SKM-1 (cell line): ENCODE measurements around the gene MYBL2.

Experiments used
- DNase-seq: peaks from one replicate; lab custom pipeline; 2025; ENCODE audit not compliant: unreplicated experiment; lab: John Stamatoyannopoulos, UW

Gene MYBL2

DNA sequence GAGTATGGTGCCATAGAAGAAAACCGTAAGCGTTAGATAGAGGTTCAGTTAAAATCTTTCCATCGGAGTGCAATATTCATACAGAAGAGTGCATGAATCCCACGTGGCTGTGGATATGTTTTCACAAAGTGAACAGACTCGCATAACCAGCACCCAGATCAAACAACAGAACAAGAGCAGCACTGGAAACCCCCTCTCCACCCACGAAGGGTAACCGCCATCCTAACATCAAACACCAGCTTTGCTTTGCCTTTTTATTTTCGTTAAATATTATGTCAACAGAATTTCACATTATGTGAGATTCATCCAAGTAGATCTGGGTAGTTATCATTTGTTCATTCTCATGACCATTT is 55.2 kb downstream of the MYBL2 start:
- DNase-seq, result no peak

DNA sequence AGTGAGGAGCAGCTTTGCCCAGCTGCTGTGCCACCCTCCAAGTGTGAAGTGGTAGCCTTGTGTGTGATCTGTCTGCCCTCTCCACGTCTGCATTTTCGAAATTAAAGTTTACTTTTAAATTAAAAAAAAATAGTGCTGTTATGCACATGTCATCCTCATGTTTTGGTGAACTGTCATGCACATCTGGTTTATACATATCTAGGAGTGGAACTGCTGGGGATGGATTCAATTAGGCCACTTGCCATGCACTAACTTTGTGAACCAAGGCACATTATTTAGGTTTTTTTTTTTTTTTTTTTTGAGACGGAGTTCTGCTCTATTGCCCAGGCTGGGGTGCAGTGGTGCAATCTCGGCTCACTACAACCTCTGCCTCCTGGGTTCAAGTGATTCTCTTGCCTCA is 56.3 kb downstream of the MYBL2 start:
- no peak for DNase-seq

DNA sequence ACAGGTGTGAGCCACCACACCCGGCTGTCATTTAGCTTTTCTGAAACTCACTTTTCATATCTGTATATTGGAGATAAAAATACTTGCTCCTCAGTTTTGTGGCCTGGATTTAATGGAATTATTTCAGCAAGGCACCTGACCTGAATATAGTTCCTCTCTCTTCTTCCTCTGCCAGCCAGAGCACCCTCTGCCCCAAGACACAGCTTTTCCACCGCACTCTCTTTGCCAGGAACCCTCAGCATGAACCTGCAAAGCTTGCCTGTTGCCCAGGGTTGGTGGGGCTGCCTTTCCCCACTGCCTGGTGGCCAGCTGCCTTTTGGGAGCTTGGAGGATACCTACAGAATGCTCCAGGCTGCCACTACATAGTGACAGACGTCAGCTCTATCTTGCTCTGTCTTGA is 56.8 kb downstream of the MYBL2 start:
- no peak for DNase-seq

GRCh38 chr20:43724383-43724782 is 57.5 kb downstream of the MYBL2 start:
- DNase-seq, result peak; percentile 24

- DNase-seq, result no peak
Observed at GRCh38 chr20:43725666-43726065, 58.8 kb downstream of the MYBL2 start.

- DNase-seq, result no peak
Observed at GRCh38 chr20:43726333-43726732, 59.4 kb downstream of the MYBL2 start.

DNA sequence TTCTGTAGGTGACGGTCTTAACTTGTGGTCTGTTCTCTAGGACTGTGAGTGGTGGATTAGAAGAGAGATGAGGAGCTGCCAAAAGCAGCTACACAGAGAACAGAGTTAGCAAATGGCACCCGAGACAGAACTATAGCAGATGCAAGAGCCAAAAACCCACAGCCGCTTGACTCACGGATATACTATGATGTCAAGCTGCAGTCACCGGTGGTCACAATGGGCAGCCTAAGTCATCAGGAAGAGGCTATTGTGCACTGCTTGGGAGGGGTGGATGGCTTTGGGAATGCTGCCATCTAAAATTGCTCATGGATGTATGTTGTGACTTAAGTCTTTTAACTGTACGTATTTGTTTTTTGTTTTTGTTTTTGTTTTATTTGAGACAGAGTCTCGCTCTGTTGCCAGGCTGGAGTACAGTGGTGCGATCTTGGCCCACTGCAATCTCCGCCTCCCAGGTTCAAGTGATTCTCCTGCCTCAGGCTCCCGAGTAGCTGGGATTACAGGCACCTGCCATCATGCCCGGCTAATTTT is 60.0 kb downstream of the MYBL2 start, which contains the start of gene GTSF1L:
Gene GTSF1L, minus strand, starts transcription at position 192 of the 528 bp plus-strand sequence. CDS start 308 bp downstream, outside the sequence.
- no peak for DNase-seq

- DNase-seq, result no peak
Observed at GRCh38 chr20:43727980-43728590, 61.2 kb downstream of the MYBL2 start.

DNA sequence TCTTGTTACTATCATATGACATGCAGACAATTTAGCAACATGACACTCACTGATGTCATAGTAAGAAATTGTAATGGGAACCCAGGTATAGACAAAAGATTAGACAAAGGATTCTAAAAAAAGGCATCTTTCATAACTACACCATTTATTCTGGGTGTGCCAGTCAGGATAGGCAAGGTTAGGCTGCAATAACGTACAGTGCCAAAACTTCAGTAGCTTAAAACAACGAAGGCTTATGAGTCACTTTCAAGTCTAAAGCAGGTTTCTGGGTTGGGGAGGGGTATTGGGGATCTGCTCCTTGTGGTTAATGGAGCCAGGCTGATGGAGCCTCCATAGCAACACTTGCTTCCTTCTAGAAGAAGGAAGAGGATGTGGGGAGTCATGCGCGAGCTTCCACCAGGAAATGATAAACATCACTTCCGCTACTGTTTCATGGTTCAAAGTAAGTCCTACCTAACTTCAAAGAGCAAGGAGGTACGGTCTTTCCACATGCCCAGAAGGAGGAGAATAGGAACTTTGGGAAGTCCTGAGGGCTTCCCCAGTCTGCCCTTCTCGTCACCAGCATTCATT is 61.9 kb downstream of the MYBL2 start:
- no peak for DNase-seq

DNA sequence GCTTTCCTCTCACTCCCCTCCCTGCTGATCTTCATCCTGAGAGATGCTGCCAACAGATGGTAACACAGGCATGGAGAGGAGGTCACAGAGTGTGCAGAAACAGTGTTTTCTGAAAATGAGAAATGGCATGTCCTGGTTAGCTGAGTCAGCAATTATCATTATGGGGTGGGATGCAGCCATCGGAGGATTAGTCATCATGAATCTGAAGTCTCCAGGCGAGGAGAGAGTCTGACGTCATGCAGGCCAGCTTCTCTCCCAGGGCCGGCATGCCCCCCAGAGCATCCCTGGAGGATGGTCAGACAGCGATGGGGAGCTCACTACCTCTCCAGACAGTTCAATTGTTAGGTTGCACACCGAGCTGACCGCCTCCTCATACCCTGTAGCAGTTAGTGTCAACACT is 64.6 kb downstream of the MYBL2 start:
- no peak for DNase-seq

DNA sequence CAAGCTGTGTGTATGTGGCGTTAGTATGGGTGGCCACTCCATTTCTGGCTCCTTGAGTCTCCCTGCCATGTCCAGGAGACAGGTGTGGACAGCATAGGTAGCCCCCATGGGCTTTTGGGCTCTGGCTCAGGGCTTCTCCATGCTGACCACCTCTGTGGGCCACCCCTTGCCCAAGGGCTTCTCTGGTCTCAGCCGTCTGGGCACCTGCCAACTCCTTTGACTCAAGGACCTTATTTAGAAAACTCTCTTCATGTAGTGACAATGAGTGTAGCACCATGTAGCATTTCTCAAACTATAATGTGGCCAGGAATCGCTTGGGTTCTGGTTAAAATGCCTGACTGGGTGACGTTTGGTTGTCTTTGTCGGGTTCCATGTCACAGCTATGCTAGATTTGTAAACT is 65.0 kb downstream of the MYBL2 start:
- DNase-seq, result no peak

GRCh38 chr20:43736588-43737158 is 69.8 kb downstream of the MYBL2 start:
- no peak for DNase-seq

DNA sequence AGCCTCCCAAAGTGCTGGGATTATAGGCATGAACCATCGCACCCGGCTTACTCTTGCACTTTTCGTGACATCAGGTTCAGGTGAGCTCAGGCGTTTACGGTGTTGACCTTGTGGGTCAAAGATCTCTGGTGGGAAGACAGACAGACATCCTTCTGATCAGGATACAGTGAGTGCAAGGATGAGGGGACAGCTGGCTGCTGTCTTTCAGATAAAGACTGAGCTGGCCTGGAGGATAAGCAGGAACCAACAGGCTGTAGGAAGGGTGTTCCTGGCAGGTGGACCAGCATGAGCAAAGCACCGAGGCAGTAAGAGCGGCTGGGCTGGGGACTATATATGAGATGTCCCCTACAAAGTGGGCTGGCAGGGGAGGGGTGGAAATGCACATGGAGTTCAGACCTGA is 71.0 kb downstream of the MYBL2 start:
- no peak for DNase-seq

DNA sequence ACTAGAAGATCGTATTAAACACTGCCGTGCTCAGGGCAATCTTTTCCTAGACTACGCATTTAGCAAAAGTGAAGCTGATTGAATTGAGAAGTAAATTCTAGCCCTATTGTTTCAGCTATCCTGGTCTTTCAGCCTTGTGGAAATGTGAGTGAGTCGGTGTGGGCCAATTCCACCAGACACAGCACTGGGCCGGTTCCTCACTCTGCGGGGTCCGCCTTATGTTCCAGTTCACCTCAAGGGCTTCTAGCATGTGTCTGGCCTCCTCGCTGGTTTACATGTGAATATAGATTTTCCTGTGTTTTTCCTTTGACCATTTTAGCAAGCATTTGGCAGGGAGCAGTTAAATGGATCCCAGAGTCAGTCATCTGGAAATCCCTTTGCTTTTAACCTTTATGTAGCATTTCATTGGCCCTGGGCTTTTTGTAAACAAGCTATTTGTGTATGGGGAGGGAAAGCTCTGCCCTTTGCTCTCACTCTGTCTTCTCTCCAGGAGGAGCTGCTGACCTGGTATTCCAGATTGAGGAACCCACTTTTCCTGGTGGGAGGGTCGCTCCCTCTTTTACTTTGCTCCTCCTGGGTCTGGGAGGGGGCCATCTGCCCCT is 72.3 kb downstream of the MYBL2 start:
- no peak for DNase-seq

- no peak for DNase-seq
Observed at GRCh38 chr20:43740642-43741041, 73.7 kb downstream of the MYBL2 start.

GRCh38 chr20:43744151-43744611 is 77.3 kb downstream of the MYBL2 start:
- no peak for DNase-seq

GRCh38 chr20:43744966-43745730 is 78.2 kb downstream of the MYBL2 start:
- DNase-seq, result peak; percentile 71

GRCh38 chr20:43746344-43747137 is 79.6 kb downstream of the MYBL2 start:
- DNase-seq, result no peak

DNA sequence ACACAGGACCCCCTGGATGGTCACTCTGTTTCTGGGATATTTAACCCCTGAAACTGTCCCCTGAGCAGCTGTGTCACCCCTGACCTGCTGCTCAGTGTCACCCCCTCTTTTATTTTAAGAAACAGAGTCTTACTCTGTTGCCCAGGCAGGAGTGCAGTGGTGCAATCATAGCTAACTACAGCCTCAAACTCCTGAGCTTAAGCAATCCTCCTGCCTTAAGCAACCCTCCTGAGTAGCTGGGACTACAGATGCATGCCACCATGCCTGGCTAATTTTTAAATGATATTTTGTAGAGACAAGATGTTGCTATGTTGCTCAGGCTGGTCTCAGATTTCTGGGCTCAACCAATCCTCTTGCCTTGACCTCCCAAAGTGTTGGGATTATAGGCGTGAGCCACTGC is 81.4 kb downstream of the MYBL2 start:
- peak; percentile 55 for DNase-seq

GRCh38 chr20:43749734-43750294 is 82.9 kb downstream of the MYBL2 start:
- no peak for DNase-seq
